DMS114 treated with DMSO at 0.1 percent for 48 hours (cell line): ENCODE measurements around the gene DYNC1LI1.
A peak's percentile ranks its signal among the peaks of the same experiment; 100 is the strongest.

Experiments
- DNase-seq: peaks from one replicate; lab custom pipeline; 2025; ENCODE audit not compliant: unreplicated experiment; lab: John Stamatoyannopoulos, UW

The DYNC1LI1 gene

DNA sequence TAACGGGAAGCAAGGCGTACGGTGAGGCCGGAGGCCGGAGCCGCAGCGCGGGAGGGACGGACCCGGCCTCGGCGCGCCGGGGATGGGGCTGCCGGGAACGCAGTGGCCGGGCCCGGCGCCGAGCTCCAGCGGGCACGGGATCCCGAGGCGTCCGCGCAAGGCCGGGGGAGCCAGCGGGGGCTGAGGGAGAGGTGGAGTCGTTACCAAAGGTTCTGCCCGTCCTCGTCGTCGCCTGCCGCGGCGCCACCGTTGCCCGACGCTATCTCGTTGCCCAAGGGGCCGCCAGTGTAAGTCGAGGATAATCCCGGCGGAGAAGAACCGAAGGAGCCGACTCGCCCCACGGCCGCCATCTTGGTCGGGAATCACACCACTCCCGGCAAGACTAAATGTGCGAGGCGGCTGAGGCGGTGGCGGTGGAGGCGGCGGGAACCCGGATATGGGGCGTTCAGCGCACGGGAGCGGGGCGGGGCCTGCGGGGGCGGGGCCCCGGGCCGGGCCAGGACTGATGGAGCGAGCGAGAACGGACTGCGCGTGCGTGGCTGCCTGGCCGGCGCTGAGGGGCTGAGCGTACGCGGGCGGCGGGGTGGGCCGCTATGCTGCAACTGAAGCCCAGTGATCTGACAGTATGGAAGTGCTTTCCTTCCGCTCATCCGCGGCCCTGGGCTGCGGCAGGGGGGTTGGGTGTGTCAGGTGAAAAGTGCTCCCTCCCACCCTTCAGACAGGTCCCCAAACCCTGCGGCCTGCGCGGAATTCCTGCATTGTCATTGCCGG is at the start of gene DYNC1LI1:
Gene DYNC1LI1 (minus strand): TSS at position 438 of the 771 bp plus-strand sequence. CDS start 88 bp downstream, at position 350.
- peak; percentile 84 for DNase-seq

DNA sequence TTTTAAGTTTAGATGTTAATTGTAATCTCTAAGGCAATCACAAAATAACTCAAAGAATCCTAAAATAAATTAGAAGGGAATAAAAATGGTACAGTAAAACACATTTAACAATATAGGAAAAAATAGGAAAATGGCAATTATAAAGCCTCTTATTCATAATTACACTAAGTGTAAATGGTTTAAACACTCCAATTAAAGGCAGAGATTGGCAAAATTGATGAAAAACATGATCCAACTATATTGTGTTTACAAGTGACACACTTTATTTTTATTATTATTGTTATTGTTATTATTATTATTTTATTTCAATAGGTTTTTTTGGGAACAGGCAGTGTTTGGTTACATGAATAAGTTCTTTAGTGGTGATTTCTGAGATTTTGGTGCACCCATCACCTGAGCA is 48.7 kb upstream of the DYNC1LI1 start:
- no peak for DNase-seq

DNA sequence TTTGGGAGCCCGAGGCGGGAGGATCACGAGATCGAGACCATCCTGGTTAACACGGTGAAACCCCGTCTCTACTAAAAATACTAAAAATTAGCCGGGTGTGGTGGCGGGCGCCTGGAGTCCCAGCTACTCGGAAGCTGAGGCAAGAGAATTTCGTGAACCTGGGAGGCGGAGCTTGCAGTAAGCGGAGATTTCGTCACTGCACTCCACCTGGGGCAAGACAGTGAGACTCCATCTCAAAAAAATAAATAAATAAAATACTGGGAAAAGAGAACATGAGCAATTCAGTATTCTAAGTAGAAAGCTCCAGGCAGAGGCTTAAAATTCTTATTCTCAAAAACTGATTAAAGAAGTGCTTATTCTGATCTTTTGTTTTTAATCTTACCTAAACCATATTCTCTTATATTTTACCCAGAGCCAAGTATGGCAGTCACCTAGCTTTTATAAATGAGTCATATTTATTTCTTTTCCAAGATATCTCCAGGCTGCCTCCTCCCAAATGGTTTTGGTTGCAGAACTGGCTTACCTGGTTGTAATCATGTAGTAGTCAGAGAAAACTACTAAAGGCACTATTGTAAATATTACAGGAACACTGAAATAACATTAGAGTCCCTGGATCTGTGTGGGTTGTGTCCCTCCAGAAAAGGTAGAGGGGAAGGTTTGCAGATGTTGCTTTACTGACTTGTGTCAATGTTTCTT is 45.8 kb upstream of the DYNC1LI1 start:
- no peak for DNase-seq

DNA sequence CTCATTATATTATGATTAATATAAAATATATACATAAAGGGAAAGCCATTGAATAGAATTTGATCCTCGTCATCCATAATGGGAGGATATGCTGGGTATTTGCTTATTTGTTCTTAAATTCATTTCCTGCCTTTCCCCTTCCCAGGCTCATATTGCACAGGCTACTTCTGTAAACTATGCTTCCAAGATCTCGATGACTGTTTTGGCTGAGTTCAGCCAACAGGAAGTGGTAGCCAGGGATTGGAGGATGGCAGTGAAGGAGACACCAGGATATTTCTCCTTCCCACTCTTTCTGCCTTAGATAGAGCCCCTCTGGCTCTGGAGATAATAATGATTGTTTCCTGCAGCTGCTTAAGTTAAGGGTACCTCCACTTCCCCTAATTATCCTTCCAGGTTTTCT is 44.3 kb upstream of the DYNC1LI1 start:
- DNase-seq = no peak

DNA sequence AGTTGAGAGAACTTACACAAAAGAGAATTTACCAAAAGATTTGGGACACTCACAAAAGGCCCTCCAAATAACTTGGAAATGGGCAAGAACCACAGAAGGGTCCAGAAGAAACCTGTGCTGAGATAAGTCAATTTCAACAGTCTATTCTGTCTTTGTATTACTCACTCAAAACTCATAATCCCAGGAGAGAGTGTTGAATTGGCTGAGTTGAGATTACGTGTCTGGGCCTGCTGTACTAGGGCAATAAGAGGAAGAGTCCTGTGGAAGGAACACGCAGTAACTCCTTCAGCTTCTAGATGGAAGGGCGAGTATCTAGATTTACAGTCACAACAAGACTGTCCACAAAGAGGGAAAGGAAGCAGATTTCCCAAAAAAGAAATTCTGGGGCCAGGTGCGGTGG is 42.5 kb upstream of the DYNC1LI1 start:
- no peak for DNase-seq

DNA sequence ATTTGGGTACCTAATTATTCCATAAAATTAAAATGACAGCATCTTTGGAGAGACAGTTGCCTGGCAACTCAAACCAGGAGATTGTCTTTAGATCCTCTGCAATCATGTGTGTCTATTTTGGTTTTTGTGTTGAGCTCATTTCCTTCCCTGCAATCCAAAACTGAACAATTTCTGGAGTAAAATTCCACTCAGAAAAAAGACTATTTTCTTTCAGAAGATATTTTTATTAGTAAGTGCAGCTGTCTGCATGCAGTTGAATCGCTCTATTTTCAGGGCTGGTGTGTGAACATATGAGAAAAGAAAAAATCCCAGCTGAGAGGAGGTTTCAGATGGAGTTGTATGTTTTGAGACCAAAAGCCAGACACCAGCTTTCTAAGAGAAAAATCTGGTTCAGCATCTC is 41.9 kb upstream of the DYNC1LI1 start:
- no peak for DNase-seq

DNA sequence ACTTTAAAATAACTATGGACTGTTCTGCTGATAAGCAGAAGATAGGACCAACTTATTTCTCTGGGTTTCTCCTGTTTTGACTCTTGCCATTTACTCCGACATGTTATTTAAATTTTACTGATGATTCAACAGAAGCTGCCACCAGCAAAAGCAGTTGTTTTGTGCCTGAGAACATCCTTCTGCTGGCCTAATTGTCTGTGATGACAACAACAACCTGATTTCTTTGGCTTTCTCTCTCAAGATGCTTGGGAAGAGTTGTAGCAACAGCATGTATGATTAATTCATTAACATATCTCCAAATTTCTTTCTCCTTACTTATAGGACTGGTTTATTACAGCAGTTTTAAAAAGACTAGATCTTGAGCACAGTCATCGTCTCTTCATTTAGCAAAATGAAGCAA is 36.9 kb upstream of the DYNC1LI1 start:
- no peak for DNase-seq

DNA sequence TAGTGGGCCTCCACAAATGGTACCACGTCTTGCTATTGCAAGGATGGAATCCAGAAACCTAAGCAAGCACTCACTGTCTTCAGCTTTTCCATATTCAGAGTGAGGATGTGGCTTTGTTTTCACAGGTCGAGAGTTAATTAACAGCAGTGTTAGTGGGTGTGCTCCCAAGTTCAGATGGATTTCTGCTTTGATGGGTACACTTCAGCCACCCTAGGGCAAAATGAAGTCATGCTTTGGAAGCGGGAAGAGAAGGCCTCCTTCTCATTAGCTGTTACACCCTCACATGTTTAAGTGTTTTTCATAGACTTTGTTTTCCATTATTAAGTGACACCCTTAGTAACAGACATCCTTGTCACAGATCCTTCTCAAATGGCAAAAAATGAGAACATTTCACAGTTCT is 36.3 kb upstream of the DYNC1LI1 start:
- no peak for DNase-seq

DNA sequence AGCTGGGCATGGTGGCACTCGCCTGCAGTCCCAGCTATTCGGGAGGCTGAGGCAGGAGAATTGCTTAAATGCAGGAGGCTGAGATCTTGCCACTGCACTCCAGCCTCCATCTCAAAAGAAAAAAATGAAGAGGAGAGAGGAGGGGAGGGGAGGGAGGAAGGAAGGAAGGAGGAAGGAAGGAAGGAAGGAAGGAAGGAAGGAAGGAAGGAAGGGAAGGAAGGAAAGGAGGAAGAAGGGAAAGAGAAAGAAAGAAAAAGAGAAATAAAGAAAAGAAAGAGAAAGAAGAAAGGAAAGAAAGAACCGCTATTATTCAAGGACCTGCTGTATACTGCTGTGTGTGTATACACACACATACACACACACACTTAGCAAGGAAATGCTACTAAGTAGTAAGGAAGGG is 35.6 kb upstream of the DYNC1LI1 start:
- no peak for DNase-seq

DNA sequence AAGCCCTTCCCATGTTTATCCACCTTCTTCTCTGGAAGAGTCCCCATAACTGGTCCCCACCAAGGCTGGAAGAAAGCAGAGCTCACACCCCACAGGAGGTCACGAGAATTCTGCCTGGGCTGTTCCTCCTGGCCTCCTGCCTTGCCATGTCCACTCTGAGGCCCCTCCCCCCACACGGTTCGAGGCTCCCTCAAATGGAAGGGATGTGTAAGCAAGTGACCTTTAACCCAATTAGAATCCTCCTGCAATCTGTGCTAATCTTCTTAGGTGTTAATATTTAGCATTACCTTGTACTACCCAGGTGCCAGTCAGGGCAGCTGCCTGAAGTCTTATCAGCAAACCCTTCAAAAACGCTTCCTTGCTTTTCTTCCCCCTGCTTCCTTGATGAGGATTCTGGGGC is 32.4 kb upstream of the DYNC1LI1 start:
- DNase-seq = no peak

DNA sequence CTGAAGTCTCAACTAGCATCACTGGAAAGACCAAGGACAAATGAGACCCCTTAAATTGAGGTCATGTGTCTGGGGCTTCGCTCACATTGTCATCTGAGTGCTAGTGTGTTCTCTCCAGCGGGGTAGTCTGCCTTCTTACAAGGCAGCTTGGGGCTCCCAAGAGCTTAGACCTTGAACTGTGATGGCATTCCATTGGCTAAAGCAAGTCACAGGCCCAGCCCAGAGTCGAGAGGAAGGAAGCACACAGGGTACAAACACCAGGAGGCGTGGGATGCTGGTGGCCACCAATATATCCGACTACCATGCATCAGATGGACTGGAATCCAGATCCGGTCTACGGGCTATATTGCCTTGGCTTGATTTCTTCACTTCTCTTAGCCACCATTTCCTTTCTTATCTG is 31.5 kb upstream of the DYNC1LI1 start:
- DNase-seq = no peak

DNA sequence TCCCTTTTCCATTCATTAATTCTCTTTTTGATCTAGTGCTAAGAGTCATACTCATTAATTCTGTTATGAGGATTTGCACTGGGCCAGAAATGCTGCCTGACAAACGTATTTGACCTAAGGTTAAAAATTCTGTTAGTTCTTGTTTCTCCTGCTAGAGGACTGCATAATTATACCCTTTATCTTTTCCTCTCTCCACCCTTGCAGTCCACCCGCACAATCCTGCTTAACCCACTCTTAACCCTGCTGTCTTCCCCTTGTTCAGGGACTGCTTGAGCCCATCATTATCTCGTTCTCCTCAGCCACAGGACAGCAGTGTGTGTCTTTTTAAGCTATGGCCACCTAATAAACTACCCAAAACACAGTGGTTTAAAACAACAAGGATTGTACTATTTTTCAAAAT is 31.1 kb upstream of the DYNC1LI1 start:
- no peak for DNase-seq

DNA sequence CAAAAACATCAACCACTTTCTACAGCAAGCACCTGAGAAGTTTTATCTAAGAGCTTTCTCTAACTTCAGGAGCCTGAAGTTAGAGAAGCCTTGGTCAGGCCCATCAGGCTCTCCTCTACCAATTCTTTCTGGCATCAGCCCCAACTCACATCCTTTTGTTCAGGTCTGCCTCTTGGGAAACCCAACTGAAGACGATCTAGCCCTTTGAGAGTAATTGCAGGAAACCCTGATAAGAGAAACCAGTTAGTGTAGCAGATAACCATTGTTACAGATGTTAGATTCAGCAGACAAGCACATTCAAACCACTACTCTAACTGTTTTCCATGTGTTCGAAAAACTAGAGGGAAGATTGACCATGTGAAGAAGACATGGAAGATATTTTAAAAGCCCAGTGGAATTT is 27.0 kb upstream of the DYNC1LI1 start:
- no peak for DNase-seq

DNA sequence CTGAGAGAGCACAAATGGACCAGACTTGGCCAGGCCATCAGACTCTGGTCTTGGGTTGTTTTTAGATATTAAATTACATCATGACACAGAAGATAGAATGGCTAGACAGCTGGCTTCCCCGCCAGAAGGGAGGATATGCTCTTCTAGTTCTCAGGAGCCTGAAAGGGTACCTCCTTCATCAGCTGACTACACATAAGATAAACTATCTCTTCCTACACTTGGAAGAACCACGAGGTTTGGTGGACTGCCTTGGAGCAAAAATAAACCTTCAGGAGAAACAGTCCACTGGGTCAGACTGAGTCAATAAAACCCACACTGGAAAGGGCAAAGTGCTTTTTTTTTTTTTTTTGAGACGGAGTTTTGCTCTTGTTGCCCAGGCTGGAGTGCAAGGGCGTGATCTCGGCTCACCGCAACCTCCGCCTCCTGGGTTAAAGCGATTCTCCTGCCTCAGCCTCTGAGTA is 26.3 kb upstream of the DYNC1LI1 start:
- no peak for DNase-seq

DNA sequence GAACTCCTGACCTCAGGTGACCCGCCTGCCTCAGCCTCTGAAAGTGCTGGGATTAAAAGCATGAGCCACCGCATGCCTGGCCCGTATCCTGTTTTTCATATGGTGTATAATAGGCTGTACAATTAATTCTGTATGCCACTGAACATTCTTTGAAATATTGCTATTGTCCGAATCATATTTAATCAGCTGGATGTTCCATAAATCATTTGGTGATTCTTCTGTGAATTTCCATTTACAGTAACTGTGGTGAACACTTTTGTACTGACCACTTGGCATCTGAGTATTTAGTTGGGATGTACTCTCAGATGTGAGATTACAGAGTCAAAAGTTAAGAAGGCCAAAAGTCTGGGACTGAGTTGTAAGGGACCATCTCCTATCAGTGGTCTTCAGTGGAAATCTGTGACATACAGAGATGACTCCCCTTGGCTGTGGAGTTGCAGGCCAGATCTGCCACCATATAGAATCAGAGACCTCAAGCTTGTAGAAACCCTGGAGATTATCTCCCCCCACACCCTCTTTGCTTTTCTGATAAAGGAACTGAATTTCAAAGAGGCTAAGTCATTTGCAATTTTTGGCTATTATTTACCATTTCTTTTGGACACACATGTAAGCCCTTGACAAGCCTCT is 25.7 kb upstream of the DYNC1LI1 start:
- no peak for DNase-seq

DNA sequence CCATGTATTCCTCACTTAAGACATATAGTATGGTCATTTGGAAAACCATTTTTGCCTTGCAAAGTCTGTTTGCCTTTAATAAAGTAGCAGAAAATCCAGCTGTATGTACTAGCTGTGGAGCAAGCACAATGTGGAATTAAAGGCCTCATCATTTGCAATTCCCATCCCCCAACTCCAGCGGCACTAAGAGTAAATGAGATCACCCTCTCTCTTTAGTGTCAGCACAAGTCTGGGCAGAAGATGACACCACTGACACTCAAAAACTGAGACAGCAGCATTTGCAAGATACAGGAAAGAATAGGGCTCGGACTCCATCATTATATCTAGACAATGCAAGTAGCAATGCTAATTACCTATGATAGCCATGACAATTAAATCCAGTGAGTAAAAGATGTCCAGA is 24.7 kb upstream of the DYNC1LI1 start:
- DNase-seq = no peak

DNA sequence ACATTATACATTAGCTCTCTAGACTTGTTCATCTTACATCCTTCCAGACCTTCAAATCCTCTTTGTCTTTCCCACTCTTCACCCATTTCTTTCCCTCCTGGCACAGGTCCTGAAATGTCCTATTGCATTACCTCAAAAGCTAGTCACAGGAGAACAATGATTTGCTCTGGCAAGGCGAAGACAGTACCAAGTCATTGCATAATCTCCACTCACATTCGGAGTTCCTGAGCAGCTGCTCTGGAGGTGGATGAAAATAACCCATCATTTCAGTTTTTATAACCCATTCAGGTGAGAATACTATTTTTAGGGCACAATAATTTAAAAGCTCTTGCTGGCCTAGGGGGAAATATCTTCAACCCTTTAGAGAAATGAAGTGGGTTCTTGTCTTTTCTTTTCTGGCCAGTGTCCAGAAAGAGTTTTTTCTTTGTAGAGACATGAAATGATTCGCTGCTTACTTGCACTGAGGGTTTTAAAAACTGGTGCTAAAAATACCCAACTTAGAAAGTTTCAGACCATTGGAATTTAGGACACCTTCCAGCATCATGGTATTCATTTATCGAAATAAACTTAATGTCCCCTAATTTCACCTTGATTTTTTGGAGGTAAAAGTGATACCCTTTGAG is 23.4 kb upstream of the DYNC1LI1 start:
- no peak for DNase-seq

DNA sequence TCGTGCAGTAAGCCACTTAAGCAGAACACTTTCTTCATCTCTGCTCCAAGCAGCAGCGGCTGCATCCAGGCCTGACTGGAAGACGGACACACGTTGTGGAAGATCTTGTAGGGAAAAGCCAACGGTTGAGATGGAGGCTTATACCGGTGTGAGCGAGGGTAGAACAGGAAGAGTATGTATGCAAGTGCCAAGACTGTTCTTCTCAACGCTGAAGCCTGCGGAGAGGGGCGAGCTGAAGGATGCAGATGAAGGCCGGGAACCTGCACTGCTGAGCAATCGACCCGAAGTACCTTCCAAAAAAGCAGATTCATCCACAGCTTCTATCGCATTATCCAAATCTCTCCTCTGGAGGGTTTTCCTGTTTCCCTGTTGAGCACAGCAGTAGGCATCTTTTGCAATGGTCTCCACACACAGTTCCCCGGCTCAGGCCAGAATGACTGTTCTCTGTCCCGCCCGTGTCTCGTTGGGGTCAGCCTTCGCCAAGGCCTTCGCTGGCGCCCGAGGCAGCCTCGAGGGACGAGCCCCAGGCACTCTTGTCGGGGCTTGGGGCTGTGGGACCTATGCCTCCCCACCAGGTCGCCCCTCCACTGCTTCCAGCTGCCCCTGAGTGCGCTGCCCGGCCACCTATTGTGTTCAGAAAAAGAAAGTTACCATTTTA is 22.2 kb upstream of the DYNC1LI1 start:
- no peak for DNase-seq

DNA sequence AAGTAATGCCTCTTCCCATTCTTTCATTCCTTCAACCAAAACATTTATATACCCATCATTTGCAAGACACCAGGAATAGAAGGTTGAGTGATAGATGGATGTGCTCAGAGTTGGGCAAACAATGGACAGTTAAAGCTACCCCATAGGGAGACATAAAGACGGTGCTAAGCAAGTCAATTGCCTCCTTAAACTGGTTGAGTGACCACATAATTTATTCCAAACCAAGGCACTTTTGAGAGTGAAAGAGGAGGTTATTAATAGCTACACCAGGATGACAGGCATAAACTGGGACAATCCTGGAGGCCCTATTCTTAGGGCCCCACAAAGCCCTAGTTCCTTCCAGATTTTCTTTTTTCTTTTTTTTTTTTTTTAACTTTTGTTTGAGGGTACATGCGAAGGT is 21.4 kb upstream of the DYNC1LI1 start:
- DNase-seq = no peak

DNA sequence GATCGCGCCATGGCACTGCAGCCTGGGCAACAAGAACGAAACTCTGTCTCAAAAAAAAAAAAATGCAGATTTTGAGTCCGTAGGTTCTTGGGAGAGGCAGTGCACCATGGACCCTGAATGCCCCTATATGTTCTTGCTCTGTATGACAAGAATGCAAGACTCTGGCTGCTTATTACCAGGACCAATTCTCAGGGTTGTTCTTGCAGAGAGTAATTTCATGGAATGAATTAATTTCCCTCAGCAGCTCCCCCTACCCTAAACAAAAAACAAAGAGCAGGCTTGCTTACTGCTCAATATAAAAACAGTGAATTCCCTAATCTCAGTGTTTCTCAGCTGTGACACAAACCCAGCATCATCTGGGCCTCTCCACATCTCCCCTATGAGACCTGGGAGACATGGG is 20.5 kb upstream of the DYNC1LI1 start:
- no peak for DNase-seq

DNA sequence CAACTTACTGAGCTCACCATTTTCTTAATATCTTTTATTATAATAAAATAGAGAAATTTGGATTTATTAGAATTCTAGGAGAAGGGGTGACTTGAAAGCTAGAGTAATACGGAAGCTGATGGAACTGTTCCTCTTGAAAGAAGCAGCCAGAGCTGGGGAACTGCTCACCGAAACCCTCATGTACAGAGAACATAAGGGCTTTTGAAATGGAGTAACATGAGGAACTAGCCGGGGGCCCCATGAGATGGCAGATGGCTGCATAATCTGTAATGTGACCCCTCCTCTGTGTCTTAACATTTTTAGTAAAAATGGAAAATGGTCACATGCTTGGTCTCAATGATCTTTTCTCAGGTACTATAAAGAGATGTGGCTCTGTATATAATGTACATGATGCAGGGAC is 15.7 kb upstream of the DYNC1LI1 start:
- no peak for DNase-seq
